HG03159 (cell line): ENCODE data around the gene DOCK7.
"Not testable (repeated sequence)": the region's sequence is repeated elsewhere in the genome, so short reads cannot be mapped to it uniquely, and the experiment has no call there.

ENCODE experiments used
- ATAC-seq: cut with Tn5 transposase; IDR thresholded peaks from one replicate; pipeline ENCODE4 v1.9.1; 2021; ENCODE audit warnings: mild to moderate bottlenecking, moderate library complexity; ENCODE audit not compliant: unreplicated experiment

The DOCK7 gene

DNA sequence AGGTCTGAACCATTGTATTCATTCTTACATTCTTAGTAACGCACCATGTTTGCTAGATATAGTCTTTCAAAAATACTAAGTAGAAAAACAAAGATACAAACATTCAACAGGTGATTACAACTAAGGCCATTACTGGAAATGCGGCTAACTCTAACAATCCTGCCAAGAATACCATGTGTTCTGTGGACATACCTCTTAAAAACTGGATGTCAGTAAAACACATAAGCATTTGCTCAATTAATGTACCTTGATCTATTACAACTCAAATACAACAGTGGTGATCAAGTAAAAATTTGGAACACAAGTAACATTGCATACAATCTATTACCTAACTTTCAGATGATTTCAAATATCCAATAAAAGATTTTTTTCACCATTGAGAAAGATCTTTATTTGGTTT lies 75.4 kb downstream of the DOCK7 start:
- ATAC-seq, result no peak

DNA sequence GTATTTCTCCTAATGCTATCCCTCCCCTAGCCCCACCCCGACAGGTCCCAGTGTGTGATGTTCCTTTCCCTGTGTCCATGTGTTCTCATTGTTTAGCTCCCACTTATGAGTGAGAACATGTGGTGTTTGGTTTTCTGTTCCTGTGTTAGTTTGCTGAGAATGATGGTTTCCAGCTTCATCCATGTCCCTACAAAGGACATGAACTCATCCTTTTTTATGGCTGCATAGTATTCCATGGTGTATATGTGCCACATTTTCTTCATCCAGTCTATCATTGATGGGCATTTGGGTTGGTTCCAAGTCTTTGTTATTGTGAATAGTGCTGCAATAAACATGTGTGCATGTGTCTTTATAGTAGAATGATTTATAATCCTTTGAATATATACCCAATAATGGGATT lies 77.6 kb downstream of the DOCK7 start:
- not testable (repeated sequence) for ATAC-seq

DNA sequence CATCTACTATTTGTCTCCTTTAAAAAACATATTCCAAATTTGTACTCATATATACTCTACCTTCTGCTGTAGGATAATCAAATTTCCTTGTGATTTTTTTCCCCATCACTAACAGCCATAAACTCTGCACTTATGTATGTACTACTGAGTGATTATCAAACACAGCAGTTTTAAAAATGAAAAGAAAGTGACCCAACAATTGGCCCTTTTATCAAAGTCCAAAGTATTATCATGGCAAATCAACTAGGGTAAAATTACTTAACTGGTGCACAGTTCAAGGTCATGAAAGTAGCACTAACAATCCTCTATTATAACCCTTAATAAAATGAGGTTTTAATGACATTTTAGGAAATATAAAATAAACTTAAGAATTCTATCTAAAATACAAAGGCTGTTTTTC lies 79.3 kb downstream of the DOCK7 start:
- ATAC-seq, result no peak

DNA sequence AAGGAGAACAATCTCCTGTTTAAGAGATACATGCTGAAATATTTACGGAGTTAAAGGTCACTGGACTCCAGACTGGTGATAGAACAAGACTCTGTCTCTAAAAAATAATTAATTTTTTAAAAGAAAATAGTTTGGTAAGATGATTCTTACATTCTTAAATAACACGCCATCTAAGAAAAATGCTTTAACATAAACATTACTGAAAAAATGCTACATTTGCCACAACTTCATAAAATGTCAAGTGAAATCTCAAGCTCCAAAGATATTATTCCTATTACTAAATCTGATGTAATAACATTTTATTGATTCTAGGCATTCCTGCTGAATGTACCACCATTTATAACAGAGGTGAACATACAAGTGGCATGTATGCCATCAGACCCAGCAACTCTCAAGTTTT lies 86.7 kb downstream of the DOCK7 start:
- ATAC-seq, result no peak

DNA sequence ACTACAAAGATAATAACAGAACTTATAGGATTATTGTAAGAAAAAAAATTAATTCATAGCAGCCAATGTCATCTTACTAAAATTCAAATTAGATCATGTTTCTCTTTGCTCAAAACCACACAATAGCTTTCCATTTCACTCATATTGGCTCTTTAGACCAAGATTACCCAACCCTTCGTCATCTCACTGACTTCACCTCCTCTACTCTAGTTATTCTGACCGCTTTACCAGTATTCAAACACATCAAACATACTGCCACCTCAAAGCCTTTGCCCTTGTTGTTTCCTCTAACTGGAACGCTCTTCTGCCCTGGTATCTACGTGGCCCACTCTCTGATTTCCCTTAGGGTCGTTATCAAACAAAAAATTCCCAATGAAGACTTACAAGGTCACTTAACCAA lies 89.1 kb downstream of the DOCK7 start:
- no peak for ATAC-seq

DNA sequence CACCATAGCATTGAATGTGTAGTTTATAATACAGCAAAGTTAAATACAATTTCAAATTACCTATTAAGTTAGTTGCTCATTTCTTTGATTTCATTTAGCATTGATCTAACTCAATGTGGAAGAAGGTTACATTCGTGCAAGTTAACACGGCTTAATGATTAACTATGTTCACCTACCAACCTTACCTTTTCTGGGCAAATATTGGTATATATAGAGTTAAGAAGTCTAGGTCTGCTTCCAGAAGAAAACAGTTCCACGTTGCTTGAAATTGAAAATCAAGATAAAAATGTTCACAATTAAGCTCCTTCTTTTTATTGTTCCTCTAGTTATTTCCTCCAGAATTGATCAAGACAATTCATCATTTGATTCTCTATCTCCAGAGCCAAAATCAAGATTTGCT lies 90.9 kb downstream of the DOCK7 start, which contains the start of gene ANGPTL3:
ANGPTL3 (plus strand) TSS at position 240 of the 400 bp plus-strand sequence; CDS start at position 287, 47 bp downstream.
- no peak for ATAC-seq

DNA sequence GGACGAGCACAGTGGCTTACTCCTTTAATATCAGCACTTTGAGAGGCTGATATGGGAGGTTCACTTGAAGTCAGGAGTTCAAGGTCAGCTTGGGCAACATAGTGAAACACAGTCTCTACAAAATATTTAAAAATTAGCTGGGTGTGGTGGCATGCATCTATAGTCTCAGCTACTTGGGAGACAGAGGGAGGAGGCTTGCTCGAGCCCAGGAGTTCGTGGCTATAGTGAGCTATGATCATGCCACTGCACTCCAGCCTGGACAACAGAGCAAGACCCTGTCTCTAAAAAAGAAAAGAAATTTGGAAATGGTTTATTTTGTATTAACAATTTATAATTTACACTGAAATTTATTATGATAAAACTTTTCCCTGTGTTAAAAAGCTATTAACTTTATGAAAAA lies 92.5 kb downstream of the DOCK7 start:
- ATAC-seq, result no peak

DNA sequence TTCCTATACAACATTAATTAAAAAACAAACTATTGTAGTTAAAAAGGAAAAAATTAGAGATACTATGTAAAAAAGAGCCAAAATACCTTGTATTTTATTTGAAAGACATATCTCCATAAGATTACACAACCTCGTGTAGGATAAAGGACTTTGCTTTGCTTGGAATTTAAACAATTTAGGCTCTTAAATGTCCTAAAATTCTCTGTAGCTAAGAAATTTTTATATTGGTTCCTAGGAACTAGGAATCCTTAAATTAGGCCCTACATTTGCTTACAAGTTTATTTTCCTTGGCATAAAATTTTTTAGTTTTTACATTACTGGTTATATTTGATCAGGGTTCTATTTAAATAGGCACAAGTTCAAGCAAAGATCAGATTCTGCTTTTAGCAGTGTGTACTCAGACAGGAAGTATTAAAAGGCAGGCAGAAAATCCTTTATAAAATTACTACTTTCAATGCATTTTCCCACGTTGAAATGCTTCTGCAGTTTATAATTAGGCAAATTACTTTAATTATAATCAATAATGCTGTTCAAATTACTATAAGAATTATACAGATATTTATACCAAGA lies 94.3 kb downstream of the DOCK7 start:
- no peak for ATAC-seq

DNA sequence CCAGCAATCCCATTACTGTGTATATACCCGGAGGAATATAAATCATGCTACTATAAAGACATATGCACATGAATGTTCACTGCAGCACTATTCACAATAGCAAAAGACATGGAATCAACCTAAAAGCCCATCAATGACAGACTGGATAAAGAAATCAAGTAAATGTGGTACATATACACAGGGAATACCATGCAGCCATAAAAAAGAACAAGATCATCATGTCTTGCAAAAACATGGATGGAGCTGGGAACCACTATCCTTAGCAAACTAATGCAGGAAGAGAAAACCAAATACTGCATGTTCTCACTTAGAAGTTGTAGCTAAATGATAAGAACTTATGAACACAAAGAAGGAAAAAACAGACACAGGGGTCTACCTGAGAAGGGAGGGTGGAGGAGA lies 97.2 kb downstream of the DOCK7 start:
- no peak for ATAC-seq

DNA sequence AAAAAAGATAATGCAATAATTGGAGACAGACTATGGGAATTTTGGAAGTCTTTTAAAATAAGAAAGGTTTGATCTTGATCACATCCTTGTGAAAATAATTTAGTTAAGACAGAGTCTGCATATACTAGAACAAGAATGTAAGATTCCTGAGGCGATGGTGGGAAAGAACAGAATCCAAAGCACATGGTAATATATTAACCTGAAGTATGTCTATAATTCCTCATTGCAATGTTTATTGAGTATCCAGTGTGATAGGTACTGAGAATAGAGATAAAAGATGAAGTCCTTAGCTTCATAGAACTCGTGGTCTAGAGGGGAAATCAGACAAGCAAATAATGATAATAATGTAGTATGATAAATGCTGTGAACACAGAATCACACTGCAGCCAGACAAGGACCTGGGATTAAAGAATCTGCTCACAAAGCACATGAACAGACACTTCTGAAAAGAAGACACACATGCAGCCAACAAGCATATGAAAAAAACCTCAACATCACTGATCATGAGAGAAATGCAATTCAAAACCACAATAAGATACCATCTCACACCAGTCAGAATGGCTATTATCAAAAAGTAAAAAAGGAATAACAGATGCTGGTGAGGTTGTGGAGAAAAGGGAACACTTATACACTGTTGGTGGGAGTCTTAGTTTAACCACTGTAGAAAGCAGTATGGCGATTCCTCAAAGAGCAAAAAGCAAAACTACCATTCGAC lies 97.8 kb downstream of the DOCK7 start:
- no peak for ATAC-seq

DNA sequence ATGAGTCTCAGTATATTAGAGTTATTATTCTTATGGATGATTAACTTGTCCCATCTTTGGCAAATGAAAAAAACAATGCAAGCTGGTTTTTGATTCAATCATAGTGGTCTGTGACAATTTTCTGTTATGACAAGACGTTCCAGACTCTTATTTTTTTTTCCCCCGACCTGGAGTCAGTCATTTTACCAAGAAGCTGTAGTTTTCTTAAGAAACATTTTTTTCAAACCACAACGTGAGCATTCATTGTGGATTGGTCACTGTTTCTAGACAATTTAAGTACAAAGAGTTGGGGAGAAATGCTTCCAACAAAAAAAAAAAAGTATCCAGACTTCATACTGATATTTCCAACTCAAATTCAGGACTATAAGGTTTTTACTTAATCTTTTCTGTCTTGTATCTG lies 98.9 kb downstream of the DOCK7 start:
- ATAC-seq, result no peak

DNA sequence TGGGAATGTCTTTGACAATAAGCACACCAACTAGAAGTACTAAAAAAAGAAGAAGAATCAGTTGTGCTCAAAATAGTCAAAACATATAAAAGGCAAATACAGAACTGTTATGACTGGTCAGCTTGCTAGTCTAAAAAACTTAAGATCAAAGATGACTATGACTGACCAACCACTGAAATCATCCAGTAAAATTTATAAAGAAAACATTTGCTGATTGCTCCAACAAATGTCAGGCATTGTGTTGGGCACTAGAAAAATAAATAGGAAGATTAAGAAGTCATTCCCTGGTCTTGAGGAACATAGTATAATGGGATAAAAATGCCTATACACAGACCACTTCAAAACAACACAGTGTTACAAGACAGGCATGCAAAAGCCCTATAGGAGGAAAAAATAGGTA lies 100.2 kb downstream of the DOCK7 start:
- ATAC-seq, result no peak

DNA sequence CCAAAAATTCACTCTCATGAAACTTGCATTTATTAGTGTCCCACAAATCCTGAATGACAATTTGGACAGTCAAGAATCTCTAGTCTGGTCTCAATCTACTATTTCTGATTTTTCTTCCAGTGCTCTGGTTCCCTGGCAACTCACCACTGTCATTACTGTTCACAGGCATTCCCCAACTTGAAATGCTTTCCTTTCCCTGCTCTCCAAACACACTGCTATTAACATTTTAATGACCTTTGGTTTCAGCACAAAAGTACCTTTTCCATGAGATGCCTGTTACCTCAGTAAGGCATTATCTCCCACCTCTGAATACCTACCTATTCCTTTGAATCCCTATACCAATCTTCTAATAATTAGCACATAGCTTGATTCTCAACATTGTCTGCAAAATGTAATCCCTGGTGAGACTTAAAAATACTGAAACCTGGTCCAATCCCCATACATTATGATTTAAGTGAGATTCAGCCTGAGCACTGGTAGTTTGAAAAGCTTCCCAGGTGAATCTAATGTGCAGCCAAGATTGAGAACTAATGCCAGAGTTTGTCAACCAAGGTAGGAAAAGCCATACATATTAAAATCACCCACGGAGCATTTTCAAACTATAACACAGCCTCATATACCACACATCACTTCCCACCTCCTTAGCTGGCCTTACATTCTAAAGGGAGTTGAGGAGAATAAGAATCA lies 102.6 kb downstream of the DOCK7 start:
- no peak for ATAC-seq

DNA sequence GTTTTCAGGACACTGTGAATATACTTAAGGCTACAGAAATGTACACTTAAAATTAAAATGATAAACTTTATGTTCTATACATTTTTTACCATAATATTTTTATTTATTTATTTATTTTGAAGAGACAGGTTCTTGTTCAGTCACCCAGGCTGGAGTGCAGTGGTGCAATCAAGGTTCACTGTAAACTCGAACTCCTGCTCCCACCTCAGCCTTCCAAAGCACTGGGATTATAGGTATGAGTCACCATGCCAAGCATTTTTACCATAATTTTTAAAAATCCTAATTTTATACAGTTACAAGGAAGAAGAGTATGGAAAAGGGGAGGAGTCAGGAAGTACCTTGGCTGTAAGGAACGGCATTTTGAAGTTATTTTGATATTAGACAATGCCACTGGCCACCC lies 114.5 kb downstream of the DOCK7 start:
- no peak for ATAC-seq

DNA sequence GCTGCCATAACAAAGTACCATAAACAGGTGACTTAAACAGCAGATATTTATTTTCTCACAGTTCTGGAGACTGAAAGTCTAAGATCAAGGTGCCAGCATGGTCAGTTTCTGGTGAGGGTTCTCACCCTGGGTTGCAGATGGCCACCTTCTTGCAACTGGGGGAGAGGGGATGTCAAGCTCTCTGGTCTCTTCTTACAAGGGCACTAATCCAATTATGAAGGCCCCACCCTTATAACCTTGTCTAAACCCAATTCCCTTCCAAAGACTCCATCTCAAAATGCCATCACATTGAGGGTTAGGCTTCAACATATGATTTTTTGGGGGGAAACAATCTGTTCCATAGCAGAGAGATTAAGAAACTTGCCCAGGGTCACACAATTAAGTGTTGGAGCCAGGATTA lies 115.7 kb downstream of the DOCK7 start:
- no peak for ATAC-seq

DNA sequence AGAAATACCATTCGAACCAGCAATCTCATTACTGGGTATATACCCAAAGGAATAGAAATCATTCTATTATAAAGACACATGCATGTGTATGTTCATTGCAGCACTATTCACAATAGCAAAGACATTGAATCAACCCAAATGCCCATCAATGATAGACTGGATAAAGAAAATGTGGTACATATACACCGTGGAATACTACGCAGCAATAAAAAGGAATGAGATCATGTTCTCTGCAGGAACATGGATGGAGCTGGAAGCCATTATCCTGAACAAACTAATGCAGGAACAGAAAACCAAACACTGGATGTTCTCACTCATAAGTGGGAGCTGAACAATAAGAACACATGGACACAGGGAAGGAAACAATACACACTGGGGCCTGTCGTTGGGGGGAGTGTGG lies 116.7 kb downstream of the DOCK7 start:
- not testable (repeated sequence) for ATAC-seq

DNA sequence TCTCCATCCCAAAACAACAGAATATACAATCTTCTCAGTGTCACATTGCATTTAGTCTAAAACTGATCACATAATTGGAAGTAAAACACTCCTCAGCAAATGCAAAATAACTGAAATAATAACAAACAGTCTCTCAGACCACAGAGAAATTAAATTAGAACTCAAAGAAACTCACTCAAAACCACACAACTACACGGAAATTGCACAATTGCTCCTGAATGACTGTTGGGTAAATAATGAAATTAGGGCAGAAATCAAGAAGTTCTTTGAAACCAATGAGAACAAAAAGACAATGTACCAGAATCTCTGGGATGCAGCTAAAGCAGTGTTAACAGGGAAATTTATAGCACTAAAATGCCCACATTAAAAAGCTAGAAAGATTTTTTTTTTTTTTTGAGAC lies 120.3 kb downstream of the DOCK7 start:
- not testable (repeated sequence) for ATAC-seq

DNA sequence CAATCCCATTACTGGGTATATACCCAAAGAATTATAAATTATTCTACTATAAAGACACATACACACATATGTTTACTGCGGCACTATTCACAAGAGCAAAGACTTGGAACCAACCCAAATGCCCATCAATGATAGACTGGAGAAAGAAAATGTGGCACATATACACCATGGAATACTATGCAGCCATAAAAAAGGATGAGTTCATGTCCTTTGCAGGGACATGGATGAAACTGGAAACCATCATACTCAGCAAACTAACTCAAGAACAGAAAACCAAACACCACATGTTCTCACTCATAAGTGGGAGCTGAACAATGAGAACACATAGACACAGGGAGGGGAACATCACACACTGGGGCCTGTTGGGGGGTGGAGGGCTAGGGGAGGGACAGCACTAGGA lies 121.0 kb downstream of the DOCK7 start:
- ATAC-seq, result not testable (repeated sequence)

DNA sequence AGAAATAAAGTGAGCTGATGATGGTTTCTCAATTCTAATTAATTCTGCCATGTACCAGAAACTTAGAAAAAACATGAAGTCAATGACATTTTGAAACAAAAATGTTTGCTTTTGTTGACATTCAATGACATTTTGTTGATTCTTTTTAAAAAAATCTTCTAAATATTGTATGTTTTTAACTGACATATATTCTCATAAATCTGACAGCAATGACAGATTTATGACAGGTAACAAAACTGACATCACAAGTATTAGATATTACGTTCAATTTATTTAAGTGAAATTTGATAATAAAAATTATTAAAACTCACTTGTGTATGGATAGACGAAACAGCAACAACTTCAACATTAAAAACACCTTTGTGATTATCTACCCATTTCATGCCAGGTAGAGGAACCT lies 126.9 kb downstream of the DOCK7 start:
- no peak for ATAC-seq

DNA sequence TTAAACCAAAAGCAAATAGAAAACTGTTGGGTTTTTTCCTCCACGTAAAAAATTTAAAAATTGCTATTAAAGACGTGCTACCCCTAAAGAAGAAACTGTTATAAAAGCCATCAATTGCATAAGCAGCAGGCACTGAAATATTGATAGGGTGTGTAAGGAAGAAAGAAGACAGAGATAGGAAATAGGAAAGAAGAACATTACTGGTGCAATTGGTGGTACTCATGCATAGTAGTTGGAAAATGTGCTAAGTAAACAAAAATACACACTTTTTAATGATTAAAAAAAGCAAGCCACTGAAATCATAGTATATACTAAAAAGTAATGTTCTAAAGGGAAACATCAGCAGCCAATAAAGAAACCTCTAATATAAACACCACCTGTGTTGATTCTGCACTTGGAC lies 143.6 kb downstream of the DOCK7 start:
- ATAC-seq, result no peak

DNA sequence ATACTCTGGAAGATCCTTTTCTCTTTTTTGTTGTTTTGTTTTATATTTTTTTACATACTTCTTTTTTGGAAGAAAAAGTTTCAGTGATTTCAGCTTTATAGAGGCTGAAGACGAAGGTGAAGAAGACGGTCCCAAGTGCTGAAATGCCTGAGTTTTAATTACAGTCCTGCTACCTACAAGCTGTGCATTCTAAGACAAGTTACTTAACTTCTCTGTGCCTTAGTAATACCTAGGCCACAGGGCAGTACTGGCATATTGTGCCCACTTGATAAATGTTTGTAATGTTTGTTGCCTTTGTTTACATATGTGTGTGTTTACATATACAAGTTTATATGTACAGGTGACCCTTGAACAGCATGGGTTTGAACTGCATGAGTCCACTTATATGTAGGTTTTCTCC lies 147.1 kb downstream of the DOCK7 start:
- no peak for ATAC-seq

DNA sequence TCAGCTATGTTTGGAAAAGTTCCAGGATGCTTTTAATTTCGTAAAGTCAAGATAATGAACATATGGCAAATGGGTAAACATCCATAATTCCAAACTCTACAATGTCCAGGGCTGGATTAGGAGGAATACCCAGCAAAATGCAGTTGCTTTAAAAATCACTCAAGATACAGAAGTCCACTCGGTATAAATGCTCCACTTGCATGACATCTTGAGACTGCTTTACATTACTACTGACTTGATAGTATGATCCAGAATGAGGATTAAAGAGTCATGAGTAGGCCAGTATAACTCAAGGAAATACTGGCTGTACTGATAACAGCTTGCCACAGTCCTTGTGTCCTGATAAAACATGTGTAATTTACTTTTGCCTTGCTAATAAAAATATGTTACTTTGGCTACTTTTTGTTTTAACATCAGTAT lies 149.1 kb downstream of the DOCK7 start:
- no peak for ATAC-seq
